K562 (cell line): ENCODE data around the gene BPHL. TPM values are rescaled to one million over a fixed set of nuclear protein-coding genes. Genes with fewer than 3 reads are reported as not detected.
A peak's percentile ranks its signal among the peaks of the same experiment; 100 is the strongest.

Experiments used
- DIDO1 ChIP-seq: fragments of 450-650 bp; IDR thresholded peaks from 2 replicates; pipeline ENCODE4 v1.6.1; 2016; ENCODE audit warnings: low read depth, missing biosample characterization, missing genetic modification characterization
- GATAD2B ChIP-seq: fragments of 450-650 bp; IDR thresholded peaks from 2 replicates; pipeline ENCODE4 v1.6.1; 2017; ENCODE audit warnings: mild to moderate bottlenecking, borderline replicate concordance
- HMG20A ChIP-seq: fragments of 450-650 bp; formaldehyde crosslinking; conservative IDR thresholded peaks from 2 replicates; pipeline ENCODE4 v1.4.0; 2020; ENCODE audit warnings: mild to moderate bottlenecking, mixed read lengths
- KDM5B ChIP-seq: fragments of 200-600 bp; sonication (generic); IDR thresholded peaks from 2 replicates; pipeline ENCODE4 v1.6.1; 2012; ENCODE audit warnings: low read depth, mild to moderate bottlenecking, moderate library complexity, low read length, control low read depth, inconsistent platforms; ENCODE audit not compliant: insufficient replicate concordance
- L3MBTL2 ChIP-seq: fragments of 450-650 bp; IDR thresholded peaks from 2 replicates; pipeline ENCODE4 v1.6.1; 2016; ENCODE audit warnings: mild to moderate bottlenecking, moderate library complexity
- NEUROD1 ChIP-seq: fragments of 150-350 bp; IDR thresholded peaks from 2 replicates; pipeline ENCODE4 v1.6.1; 2014; ENCODE audit warnings: borderline replicate concordance, low read length, low read depth; ENCODE audit not compliant: partially characterized antibody
- PML ChIP-seq: IDR thresholded peaks from 2 replicates; pipeline ENCODE4 v1.6.1; 2012; ENCODE audit warnings: low read length, inconsistent platforms
- RFX1 ChIP-seq: fragments of 450-650 bp; IDR thresholded peaks from 2 replicates; pipeline ENCODE4 v1.6.1; 2016; ENCODE audit warnings: mild to moderate bottlenecking, moderate library complexity
- ZFPM2 ChIP-seq: fragments of 250-450 bp; sonication (Bioruptor Pico); IDR thresholded peaks from 2 replicates; pipeline ENCODE4 v1.5.1; 2022; ENCODE audit warnings: mild to moderate bottlenecking
- ZNF239 ChIP-seq: fragments of 250-450 bp; sonication (Bioruptor Pico); IDR thresholded peaks from 2 replicates; pipeline ENCODE4 v1.4.0; 2020; ENCODE audit warnings: mild to moderate bottlenecking
- polyA plus RNA-seq, 8 experiments: library from polyadenylated mRNA; depleted of rRNA in 4 of 8; stranded (reverse) in 5 of 8; unstranded in 3 of 8; fragments of >200 nt; fragmentation: Nextera tagmentation in 2 of 8; fragmentation: Illumina TruSeq in 1 of 8; extraction: Ambion mirVana in 2 of 8; extraction: Trizol in 1 of 8; gene quantifications; 2 replicates each; pipeline versions ENCODE4 v1.2.1 to v1.2.3, GENCODE V29; 2011 to 2014; ENCODE audit warnings: inconsistent platforms in 1 of 8, missing spikeins in 1 of 8
- total RNA-seq, 7 experiments: library from RNA; depleted of rRNA in 6 of 7; stranded (reverse); fragments of >200 nt in 6 of 7; fragmentation: Illumina TruSeq in 2 of 7; extraction: Trizol in 2 of 7; gene quantifications; 2 replicates each; pipeline versions ENCODE4 v1.2.1 to v1.2.3, GENCODE V29; 2011 to 2021; ENCODE audit warnings: low replicate concordance in 1 of 7
- TF ChIP-seq, protein P1 (sequence below): IDR thresholded peaks from 2 replicates; pipeline ENCODE4 v1.6.1; 2014; ENCODE audit warnings: antibody characterized with exemption
- TF ChIP-seq, protein P2 (sequence below): fragments of 450-650 bp; IDR thresholded peaks from 2 replicates; pipeline ENCODE4 v1.6.1; 2017; ENCODE audit warnings: antibody characterized with exemption, mild to moderate bottlenecking
- TF ChIP-seq, protein P3 (sequence below): fragments of 450-650 bp; IDR thresholded peaks from 2 replicates; pipeline ENCODE4 v1.6.1; 2016; ENCODE audit warnings: low read depth, mild to moderate bottlenecking, moderate library complexity
- TF ChIP-seq, protein P4 (sequence below): fragments of 250-450 bp; sonication (Bioruptor Pico); IDR thresholded peaks from 2 replicates; pipeline ENCODE4 v1.5.1; 2021; ENCODE audit warnings: mild to moderate bottlenecking
- TF ChIP-seq, protein P5 (sequence below), 2 experiments: fragments of 450-650 bp; IDR thresholded peaks; 2 replicates each; pipeline ENCODE4 v1.6.1; 2018; ENCODE audit warnings: mild to moderate bottlenecking in 2 of 2, low read depth in 1 of 2; ENCODE audit not compliant: partially characterized antibody in 2 of 2

BPHL gene
- total and polyA plus RNA-seq, 9 of the 15 experiments (the other 6 are each of a cell fraction or from before 2014, with no cell fraction given): 3.5 to 17.4 (median 8.2) TPM

DNA sequence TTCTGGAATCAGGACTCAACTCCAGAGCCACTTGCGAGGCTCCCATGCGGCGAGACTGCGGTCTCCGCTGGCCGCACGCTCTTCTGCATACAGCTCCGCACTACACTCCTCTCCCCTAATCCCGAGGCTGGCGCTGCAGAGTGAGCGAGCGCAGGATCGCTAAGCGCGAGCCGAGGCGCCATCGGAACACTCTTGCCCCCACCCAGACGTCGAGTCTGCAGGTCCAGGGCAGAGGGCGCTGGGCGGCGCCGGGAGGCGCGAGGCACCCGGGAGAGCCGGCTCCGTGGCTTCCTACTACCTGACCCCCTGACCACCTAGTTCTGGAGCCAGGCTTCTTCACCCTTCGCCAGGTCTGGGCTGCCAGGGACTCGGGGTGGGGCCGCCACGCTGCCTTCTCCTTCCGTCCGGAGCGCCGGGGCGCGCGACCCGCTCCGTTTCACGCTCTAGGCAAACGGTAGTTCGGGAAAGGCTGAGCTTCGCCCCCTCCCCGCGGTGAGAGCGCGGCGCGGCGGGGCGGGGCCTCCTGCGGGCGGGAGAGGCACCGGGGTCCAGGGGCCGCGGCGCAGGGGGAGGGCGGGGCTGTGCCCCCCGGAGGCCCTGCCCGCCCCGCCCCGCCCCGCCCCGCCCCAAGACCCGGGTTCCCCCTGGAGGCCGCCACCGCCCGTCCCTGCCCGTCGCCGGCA lies 44.2 kb downstream of the BPHL start (continued):
- TF ChIP-seq, protein P1, sequence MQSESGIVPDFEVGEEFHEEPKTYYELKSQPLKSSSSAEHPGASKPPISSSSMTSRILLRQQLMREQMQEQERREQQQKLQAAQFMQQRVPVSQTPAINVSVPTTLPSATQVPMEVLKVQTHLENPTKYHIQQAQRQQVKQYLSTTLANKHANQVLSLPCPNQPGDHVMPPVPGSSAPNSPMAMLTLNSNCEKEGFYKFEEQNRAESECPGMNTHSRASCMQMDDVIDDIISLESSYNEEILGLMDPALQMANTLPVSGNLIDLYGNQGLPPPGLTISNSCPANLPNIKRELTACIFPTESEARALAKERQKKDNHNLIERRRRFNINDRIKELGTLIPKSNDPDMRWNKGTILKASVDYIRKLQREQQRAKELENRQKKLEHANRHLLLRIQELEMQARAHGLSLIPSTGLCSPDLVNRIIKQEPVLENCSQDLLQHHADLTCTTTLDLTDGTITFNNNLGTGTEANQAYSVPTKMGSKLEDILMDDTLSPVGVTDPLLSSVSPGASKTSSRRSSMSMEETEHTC: no peak
- TF ChIP-seq, protein P2, sequence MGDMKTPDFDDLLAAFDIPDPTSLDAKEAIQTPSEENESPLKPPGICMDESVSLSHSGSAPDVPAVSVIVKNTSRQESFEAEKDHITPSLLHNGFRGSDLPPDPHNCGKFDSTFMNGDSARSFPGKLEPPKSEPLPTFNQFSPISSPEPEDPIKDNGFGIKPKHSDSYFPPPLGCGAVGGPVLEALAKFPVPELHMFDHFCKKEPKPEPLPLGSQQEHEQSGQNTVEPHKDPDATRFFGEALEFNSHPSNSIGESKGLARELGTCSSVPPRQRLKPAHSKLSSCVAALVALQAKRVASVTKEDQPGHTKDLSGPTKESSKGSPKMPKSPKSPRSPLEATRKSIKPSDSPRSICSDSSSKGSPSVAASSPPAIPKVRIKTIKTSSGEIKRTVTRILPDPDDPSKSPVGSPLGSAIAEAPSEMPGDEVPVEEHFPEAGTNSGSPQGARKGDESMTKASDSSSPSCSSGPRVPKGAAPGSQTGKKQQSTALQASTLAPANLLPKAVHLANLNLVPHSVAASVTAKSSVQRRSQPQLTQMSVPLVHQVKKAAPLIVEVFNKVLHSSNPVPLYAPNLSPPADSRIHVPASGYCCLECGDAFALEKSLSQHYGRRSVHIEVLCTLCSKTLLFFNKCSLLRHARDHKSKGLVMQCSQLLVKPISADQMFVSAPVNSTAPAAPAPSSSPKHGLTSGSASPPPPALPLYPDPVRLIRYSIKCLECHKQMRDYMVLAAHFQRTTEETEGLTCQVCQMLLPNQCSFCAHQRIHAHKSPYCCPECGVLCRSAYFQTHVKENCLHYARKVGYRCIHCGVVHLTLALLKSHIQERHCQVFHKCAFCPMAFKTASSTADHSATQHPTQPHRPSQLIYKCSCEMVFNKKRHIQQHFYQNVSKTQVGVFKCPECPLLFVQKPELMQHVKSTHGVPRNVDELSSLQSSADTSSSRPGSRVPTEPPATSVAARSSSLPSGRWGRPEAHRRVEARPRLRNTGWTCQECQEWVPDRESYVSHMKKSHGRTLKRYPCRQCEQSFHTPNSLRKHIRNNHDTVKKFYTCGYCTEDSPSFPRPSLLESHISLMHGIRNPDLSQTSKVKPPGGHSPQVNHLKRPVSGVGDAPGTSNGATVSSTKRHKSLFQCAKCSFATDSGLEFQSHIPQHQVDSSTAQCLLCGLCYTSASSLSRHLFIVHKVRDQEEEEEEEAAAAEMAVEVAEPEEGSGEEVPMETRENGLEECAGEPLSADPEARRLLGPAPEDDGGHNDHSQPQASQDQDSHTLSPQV: peak; percentile 72
- TF ChIP-seq ZNF239 (CRISPR knock-in tag) (peak; percentile 54), NEUROD1 (no peak), DIDO1 (tag) (no peak), HMG20A (CRISPR knock-in tag) (peak; percentile 71; the same call in 1 of the 2 replicates), ZFPM2 (0 out of 2 replicates have a peak, but pooled peaks have one; percentile 74), GATAD2B (peak; percentile 56; the same call in 1 of the 2 replicates), PML (no peak), RFX1 (no peak), L3MBTL2 (peak; percentile 96), KDM5B (peak; percentile 25)
- TF ChIP-seq, protein P3, sequence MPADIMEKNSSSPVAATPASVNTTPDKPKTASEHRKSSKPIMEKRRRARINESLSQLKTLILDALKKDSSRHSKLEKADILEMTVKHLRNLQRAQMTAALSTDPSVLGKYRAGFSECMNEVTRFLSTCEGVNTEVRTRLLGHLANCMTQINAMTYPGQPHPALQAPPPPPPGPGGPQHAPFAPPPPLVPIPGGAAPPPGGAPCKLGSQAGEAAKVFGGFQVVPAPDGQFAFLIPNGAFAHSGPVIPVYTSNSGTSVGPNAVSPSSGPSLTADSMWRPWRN: no peak
- TF ChIP-seq, protein P4, sequence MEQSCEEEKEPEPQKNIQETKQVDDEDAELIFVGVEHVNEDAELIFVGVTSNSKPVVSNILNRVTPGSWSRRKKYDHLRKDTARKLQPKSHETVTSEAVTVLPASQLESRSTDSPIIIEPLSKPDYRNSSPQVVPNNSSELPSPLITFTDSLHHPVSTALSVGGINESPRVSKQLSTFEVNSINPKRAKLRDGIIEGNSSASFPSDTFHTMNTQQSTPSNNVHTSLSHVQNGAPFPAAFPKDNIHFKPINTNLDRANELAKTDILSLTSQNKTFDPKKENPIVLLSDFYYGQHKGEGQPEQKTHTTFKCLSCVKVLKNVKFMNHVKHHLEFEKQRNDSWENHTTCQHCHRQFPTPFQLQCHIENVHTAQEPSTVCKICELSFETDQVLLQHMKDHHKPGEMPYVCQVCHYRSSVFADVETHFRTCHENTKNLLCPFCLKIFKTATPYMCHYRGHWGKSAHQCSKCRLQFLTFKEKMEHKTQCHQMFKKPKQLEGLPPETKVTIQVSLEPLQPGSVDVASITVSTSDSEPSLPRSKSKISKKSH (CRISPR knock-in tag): no peak
- TF ChIP-seq, protein P5, sequence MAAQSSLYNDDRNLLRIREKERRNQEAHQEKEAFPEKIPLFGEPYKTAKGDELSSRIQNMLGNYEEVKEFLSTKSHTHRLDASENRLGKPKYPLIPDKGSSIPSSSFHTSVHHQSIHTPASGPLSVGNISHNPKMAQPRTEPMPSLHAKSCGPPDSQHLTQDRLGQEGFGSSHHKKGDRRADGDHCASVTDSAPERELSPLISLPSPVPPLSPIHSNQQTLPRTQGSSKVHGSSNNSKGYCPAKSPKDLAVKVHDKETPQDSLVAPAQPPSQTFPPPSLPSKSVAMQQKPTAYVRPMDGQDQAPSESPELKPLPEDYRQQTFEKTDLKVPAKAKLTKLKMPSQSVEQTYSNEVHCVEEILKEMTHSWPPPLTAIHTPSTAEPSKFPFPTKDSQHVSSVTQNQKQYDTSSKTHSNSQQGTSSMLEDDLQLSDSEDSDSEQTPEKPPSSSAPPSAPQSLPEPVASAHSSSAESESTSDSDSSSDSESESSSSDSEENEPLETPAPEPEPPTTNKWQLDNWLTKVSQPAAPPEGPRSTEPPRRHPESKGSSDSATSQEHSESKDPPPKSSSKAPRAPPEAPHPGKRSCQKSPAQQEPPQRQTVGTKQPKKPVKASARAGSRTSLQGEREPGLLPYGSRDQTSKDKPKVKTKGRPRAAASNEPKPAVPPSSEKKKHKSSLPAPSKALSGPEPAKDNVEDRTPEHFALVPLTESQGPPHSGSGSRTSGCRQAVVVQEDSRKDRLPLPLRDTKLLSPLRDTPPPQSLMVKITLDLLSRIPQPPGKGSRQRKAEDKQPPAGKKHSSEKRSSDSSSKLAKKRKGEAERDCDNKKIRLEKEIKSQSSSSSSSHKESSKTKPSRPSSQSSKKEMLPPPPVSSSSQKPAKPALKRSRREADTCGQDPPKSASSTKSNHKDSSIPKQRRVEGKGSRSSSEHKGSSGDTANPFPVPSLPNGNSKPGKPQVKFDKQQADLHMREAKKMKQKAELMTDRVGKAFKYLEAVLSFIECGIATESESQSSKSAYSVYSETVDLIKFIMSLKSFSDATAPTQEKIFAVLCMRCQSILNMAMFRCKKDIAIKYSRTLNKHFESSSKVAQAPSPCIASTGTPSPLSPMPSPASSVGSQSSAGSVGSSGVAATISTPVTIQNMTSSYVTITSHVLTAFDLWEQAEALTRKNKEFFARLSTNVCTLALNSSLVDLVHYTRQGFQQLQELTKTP (IDR thresholded peaks at IDR 0.05; ENCODE audit: low read depth in 1 of 2, partially characterized antibody in 2 of 2): no peak
